ENCODE data around the gene SNX17. TPM values are rescaled to one million over a fixed set of nuclear protein-coding genes. Genes with fewer than 3 reads are reported as not detected.
"Not testable (repeated sequence)": the region's sequence is repeated elsewhere in the genome, so short reads cannot be mapped to it uniquely, and the experiment has no call there.

Gene SNX17
- total RNA-seq: 51.5 TPM

- DNase-seq: peak; percentile 99
Observed at GRCh38 chr2:27370026-27370815, at the start of gene SNX17, which contains the start of gene EIF2B4. Gene SNX17, plus strand, starts transcription at chr2:27370616. Its CDS starts 128 bp downstream, at chr2:27370744. Gene EIF2B4, minus strand, starts transcription at chr2:27370338. Its CDS starts 24 bp downstream, at chr2:27370314.

GRCh38 chr2:27320958-27321543 is 49.4 kb upstream of the SNX17 start:
- DNase-seq: no peak

GRCh38 chr2:27322301-27322765 is 48.1 kb upstream of the SNX17 start:
- no peak for DNase-seq

GRCh38 chr2:27322766-27323595 is 47.4 kb upstream of the SNX17 start, which contains the start of gene MPV17:
Gene MPV17, minus strand, starts transcription at chr2:27323097. Its CDS starts 580 bp downstream, at chr2:27322517.
- DNase-seq: peak; percentile 87

GRCh38 chr2:27323596-27324285 is 46.7 kb upstream of the SNX17 start:
- no peak for DNase-seq

GRCh38 chr2:27324720-27325119 is 45.7 kb upstream of the SNX17 start:
- no peak for DNase-seq

- DNase-seq: no peak
Observed at GRCh38 chr2:27335311-27335710, 35.1 kb upstream of the SNX17 start.

GRCh38 chr2:27336173-27336572 is 34.2 kb upstream of the SNX17 start:
- DNase-seq: no peak

- DNase-seq: no peak
Observed at GRCh38 chr2:27347641-27348040, 22.8 kb upstream of the SNX17 start.

GRCh38 chr2:27350106-27350693 is 20.2 kb upstream of the SNX17 start:
- no peak for DNase-seq

- DNase-seq: no peak
Observed at GRCh38 chr2:27351802-27352598, 18.4 kb upstream of the SNX17 start.

- DNase-seq: not testable (repeated sequence)
Observed at GRCh38 chr2:27353386-27353761, 17.0 kb upstream of the SNX17 start.

GRCh38 chr2:27353762-27354596 is 16.4 kb upstream of the SNX17 start:
- no peak for DNase-seq

- no peak for DNase-seq
Observed at GRCh38 chr2:27354597-27354927, 15.9 kb upstream of the SNX17 start.

GRCh38 chr2:27356056-27356381 is 14.4 kb upstream of the SNX17 start:
- no peak for DNase-seq

GRCh38 chr2:27356382-27357181 is 13.8 kb upstream of the SNX17 start, which contains the start of gene GTF3C2:
Gene GTF3C2, minus strand, starts transcription at chr2:27356764. Its CDS starts 13,210 bp downstream, at chr2:27343554.
- DNase-seq: peak; percentile 97

GRCh38 chr2:27362678-27363420 is 7.6 kb upstream of the SNX17 start:
- no peak for DNase-seq

GRCh38 chr2:27363933-27364332 is 6.5 kb upstream of the SNX17 start:
- DNase-seq: no peak

All from occipital lobe (tissue), 2 donors.